ENCODE results near the gene ZNF764. TPM values are rescaled to one million over a fixed set of nuclear protein-coding genes. Genes with fewer than 3 reads are reported as not detected.
A peak's percentile ranks its signal among the peaks of the same experiment; 100 is the strongest.
"Not testable (repeated sequence)": the region's sequence is repeated elsewhere in the genome, so short reads cannot be mapped to it uniquely, and the experiment has no call there.

Gene ZNF764
- total RNA-seq, 3 donors from 2014 or later: 4.0 to 8.2 (median 7.5) TPM

DNA sequence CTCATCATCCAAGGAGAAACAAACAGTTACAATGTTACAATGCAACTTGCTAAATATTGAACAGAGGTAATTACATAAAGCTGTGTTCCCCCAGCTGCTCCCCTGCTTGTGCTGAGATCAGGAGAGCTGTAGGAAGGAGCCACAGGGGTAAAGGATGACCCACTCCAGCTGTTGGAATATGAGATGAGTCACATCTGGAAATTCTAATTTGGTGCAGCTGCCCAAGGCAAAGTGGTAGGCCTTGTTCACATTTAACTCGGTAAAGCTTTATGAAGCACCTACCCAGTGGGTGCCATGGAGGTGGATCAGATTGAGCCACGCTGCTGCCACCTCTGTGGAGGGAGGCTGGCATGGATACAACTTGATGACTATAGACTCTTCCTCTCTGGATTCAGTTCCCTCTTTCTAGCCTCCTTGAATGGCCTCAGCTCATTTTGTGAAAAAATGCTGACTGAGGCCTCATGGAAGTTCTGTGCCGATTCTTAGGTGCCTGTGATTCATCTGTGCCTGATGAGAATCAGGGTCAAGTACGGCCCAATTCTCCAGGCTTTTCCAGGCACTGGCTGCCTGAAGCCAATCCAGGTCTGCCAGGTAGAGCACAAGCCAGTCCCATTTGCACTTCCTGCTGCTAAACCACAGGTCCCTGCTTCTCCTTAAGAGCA is 44.6 kb upstream of the ZNF764 start:
- Histone ChIP-seq H3K27ac (peak overlapping the region in 1 of 2 donors; percentile 52), H3K9me3 (no peaks in the 10 kb centered on the region), H3K4me3 (no peak overlapping the region), H3K4me1 (no peaks in the 10 kb centered on the region), H3K27me3 (no peaks in the 10 kb centered on the region), H3K36me3 (peaks cover 12% of the 10 kb centered on the region)
- intact Hi-C loops (cut with DNase I; ENCODE audit: low total_unique reads): no loop called here
- TF ChIP-seq, protein P1, sequence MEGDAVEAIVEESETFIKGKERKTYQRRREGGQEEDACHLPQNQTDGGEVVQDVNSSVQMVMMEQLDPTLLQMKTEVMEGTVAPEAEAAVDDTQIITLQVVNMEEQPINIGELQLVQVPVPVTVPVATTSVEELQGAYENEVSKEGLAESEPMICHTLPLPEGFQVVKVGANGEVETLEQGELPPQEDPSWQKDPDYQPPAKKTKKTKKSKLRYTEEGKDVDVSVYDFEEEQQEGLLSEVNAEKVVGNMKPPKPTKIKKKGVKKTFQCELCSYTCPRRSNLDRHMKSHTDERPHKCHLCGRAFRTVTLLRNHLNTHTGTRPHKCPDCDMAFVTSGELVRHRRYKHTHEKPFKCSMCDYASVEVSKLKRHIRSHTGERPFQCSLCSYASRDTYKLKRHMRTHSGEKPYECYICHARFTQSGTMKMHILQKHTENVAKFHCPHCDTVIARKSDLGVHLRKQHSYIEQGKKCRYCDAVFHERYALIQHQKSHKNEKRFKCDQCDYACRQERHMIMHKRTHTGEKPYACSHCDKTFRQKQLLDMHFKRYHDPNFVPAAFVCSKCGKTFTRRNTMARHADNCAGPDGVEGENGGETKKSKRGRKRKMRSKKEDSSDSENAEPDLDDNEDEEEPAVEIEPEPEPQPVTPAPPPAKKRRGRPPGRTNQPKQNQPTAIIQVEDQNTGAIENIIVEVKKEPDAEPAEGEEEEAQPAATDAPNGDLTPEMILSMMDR (IDR thresholded peaks at IDR 0.05): no peak
- TF ChIP-seq POLR2A (IDR thresholded peaks at IDR 0.05) (no peak), POLR2AphosphoS5 (IDR thresholded peaks at IDR 0.05) (peak in 1 of 3 donors; percentile 19)
- no peak for DNase-seq (ENCODE audit: low spot score in 2 of 2)

DNA sequence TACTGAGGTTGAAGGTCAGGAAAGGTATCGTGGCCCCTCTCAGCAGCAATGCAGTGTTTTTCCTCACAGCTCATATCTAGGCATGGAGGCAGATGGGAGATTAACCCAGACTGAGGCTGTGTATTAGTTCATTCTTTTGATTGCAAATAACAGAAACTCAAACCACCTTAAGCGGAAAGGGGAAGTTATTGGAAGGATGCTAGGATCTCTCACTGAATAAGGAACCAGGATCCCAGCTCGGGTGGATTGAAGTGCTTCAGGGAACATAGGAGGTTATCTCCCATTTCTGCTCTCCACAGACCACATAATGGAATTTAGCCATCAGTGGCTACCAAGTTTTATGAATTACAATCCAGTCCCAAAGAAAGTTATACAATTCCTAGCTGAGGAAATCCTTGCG is 43.8 kb upstream of the ZNF764 start:
- H3K27ac ChIP-seq: no peak overlapping the region
- H3K27me3 ChIP-seq: no peaks in the 10 kb centered on the region
- H3K4me3 ChIP-seq: no peak overlapping the region
- TF ChIP-seq, protein P1 (IDR thresholded peaks at IDR 0.05): no peak
- TF ChIP-seq POLR2AphosphoS5 (IDR thresholded peaks at IDR 0.05) (no peak), POLR2A (IDR thresholded peaks at IDR 0.05) (no peak)
- intact Hi-C loops (cut with DNase I; ENCODE audit: low total_unique reads): no loop called here
- DNase-seq (ENCODE audit: low spot score in 2 of 2): no peak
- no peaks in the 10 kb centered on the region for H3K4me1 ChIP-seq
- H3K36me3 ChIP-seq: peaks cover 12% of the 10 kb centered on the region
- no peaks in the 10 kb centered on the region for H3K9me3 ChIP-seq

DNA sequence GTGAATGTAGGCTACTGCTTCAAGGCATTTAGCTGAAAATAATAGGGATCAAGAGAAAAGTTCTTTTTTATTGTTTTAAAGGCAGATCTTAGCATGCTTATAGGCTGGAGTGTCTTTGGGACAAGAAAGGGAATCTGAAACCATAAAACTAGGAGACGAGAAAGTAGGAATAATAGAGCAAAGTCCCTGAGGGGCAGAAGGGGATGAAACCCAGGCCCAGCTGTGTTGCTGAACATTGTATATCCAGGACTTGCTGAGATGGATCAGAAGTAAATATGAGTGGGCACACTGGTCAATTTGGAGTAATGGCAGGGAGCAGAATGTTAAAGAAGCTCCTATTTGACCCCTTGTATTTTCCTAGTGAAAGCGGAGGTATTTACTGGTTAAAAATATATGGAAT is 42.8 kb upstream of the ZNF764 start:
- no peaks in the 10 kb centered on the region for H3K27me3 ChIP-seq
- no peaks in the 10 kb centered on the region for H3K4me1 ChIP-seq
- peaks cover 12% of the 10 kb centered on the region for H3K36me3 ChIP-seq
- H3K9me3 ChIP-seq: no peaks in the 10 kb centered on the region
- no peak for TF ChIP-seq POLR2AphosphoS5 (IDR thresholded peaks at IDR 0.05)
- TF ChIP-seq, protein P1 (IDR thresholded peaks at IDR 0.05): no peak
- no peak for TF ChIP-seq POLR2A (IDR thresholded peaks at IDR 0.05)
- no peak for DNase-seq (ENCODE audit: low spot score in 2 of 2)
- H3K27ac ChIP-seq: no peak overlapping the region
- intact Hi-C loops (cut with DNase I; ENCODE audit: low total_unique reads): no loop called here
- H3K4me3 ChIP-seq: no peak overlapping the region

DNA sequence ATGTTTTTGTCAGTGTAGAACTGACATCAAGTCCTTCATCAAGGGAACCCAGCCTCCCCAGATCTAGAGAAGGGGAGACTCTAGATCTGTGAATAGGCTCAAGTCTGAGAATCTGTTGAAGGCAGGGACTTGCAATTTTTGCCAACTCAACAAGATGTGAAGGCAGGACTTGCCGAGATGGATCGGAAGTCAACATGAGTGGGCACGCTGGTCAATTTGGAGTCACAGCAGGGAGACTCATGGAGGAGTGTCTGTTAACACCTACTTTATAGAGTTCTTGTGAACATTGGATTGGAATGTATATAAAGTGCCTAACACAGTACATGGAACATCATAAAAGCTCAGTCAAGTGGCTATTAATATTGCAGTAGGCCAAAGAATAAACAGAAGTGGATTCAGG is 42.0 kb upstream of the ZNF764 start:
- Histone ChIP-seq H3K27me3 (no peaks in the 10 kb centered on the region), H3K4me1 (no peaks in the 10 kb centered on the region), H3K36me3 (peaks cover 12% of the 10 kb centered on the region), H3K9me3 (no peaks in the 10 kb centered on the region), H3K27ac (no peak overlapping the region), H3K4me3 (no peak overlapping the region)
- TF ChIP-seq, protein P1 (IDR thresholded peaks at IDR 0.05): no peak
- no peak for TF ChIP-seq POLR2AphosphoS5 (IDR thresholded peaks at IDR 0.05)
- no peak for TF ChIP-seq POLR2A (IDR thresholded peaks at IDR 0.05)
- intact Hi-C loops (cut with DNase I; ENCODE audit: low total_unique reads): no loop called here
- no peak for DNase-seq (ENCODE audit: low spot score in 2 of 2)

DNA sequence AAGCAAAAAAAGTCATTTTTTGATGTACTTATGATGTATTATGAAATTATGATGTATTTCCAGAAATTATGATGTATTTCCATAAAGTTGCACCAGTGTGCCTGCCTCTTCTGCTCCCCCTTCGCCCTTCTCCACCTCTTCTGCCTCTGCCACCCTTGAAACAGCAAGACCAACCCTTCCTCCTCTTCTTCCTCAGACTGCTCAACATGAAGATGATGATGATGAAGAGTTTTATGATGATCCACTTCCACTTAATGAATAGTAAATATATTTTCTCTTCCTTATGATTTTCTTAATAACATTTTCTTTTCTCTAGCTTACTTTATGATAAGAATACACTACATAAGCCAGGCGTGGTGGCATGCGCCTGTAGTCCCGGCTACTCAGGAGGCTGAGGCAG is 34.7 kb upstream of the ZNF764 start:
- Histone ChIP-seq H3K4me1 (no peaks in the 10 kb centered on the region), H3K36me3 (no peaks in the 10 kb centered on the region), H3K27ac (no peak overlapping the region), H3K9me3 (no peaks in the 10 kb centered on the region), H3K27me3 (no peaks in the 10 kb centered on the region), H3K4me3 (no peak overlapping the region)
- TF ChIP-seq POLR2AphosphoS5 (IDR thresholded peaks at IDR 0.05) (no peak), POLR2A (IDR thresholded peaks at IDR 0.05) (no peak)
- TF ChIP-seq, protein P1 (IDR thresholded peaks at IDR 0.05): no peak
- no peak for DNase-seq (ENCODE audit: low spot score in 2 of 2)
- intact Hi-C loops (cut with DNase I; ENCODE audit: low total_unique reads): no loop called here

DNA sequence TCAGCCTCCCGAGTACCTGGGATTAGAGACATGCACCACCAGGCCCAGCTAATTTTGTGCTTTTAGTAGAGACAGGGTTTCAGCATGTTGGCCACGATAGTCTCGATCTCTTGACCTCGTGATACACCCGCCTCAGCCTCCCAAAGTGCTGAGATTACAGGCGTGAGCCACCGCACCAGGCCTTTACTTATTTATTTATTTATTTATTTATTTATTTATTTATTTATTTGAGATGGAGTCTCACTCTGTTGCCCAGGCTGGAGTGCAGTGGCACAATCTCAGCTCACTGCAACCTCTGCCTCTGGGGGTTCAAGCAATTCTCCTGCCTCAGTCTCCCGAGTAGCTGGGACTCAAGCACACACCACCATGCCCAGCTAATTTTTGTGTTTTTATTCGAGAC is 32.7 kb upstream of the ZNF764 start:
- intact Hi-C loops (cut with DNase I; ENCODE audit: low total_unique reads); H3K36me3 ChIP-seq; H3K9me3 ChIP-seq; H3K4me3 ChIP-seq; H3K27me3 ChIP-seq; H3K27ac ChIP-seq; H3K4me1 ChIP-seq; DNase-seq (ENCODE audit: low spot score in 2 of 2): not testable (repeated sequence)

DNA sequence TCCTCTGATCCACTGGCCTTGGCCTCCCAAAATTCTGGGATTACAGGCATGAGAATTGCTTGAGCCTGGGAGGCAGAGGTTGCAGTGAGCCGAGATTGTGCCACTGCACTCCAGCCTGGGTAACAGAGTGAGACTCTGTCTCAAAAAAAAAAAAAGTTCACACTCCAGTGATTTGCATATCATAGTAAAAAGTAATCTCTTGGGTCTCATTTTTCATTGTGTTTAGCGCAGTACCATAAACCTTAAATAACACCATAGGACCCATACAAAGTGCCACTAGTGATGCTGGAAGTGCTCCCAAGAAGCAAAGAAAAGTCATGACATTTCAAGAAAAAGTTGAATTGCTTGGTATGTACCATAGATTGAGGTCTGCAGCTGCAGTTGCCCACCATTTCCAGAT is 31.4 kb upstream of the ZNF764 start:
- H3K36me3 ChIP-seq; H3K27ac ChIP-seq; H3K27me3 ChIP-seq; H3K4me3 ChIP-seq; intact Hi-C loops (cut with DNase I; ENCODE audit: low total_unique reads); DNase-seq (ENCODE audit: low spot score in 2 of 2); H3K9me3 ChIP-seq; H3K4me1 ChIP-seq: not testable (repeated sequence)
